ENCODE measurements around the gene CABLES2.
A peak's percentile ranks its signal among the peaks of the same experiment; 100 is the strongest.

The CABLES2 gene

DNA sequence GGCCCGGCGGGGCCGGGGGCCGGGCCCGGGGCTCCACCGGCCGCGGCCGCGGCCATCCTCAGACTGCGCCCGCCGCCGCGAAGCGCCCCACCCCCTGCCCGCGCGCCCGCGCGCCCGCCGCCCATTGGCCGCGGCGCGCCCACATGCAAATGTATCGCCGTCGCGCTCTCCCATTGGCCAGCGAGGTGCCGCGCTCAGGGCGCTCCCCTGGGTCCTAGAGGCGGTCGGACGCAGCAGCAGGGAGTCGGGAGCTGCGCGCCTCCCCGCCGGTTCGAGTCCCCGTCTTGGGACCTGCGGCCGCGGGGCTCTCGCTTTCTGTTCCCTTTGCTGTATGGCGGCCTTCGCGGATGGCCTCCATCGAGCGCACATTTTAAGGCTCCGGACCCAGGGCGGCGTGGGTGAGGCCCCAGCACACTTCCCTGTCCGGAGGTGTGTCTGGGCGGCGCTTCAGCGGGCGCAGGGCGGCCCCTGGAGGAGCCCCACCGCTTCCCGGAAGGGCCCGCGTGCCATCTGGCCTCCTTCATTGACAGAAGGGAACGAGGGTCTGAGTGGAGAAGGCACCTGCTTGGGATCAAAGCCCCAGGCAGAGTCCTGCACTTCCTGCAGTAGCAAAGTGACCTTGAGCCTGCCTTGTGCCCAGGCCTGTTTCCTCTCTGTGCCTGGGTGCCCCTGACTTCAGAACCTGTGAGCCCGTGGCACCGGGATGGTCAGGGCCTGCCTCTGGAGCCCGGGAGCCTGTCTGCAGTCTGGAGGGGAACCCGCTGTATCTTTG is at the start of gene CABLES2:
Gene CABLES2 (minus strand): TSS at position 65 of the 772 bp plus-strand sequence. CDS start 9 bp downstream, at position 56.
- peak; percentile 94 for DNase-seq

DNA sequence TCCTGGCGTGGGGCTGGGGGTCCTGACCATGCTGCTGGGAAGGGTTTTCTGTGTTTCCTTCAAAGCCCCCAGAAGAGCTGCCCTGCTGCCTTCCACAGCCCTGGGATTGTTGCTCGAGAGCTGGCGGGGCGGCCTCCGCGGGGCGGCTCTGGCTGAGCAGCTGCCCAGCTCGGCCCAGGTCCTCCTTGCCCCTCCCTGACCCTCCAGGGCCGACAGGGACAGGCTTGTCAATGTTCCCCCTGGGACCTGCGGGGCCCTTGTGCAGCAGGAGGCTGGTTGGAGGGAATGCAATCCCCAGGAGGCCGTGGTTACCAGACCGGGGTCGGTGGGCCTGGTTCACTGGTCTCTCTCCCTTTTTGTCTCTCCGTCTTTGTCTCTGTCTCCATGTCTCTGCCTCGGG is 48.8 kb upstream of the CABLES2 start:
- DNase-seq: no peak

DNA sequence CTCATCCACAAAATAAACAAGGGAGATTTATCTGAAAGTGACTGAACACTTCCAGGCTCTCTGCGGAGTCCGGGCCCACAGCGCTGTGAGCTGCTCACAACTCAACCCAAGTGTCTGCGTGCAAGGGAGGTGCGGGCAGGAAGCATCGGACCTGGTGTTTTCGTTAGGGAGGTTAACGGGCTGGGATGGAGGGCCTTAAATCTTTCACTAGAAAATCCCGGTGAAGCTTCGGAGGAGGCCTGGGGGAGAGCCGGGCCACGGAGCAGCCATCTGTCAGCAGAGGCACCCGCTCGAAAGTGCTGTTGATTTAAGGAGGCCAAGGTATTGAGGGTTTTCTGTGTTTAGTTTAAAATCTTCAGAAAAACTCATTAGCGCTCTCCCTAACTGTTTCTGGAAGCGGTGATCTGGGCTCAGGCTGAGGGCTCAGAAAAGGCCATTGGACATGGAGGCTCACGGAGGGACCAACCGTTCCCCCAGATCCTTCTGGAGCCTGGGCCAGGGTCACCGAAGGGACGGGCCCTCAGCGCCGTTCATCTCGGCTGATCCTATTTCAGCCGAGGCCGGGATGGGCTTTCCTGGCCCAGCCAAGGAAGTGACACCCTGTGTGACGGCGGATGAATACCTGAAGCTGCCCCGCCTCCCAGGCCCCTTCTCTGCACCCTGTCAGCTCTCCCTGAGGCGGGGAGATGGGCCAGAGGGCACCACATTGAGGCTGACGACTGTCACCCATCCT is 48.0 kb upstream of the CABLES2 start:
- no peak for DNase-seq

DNA sequence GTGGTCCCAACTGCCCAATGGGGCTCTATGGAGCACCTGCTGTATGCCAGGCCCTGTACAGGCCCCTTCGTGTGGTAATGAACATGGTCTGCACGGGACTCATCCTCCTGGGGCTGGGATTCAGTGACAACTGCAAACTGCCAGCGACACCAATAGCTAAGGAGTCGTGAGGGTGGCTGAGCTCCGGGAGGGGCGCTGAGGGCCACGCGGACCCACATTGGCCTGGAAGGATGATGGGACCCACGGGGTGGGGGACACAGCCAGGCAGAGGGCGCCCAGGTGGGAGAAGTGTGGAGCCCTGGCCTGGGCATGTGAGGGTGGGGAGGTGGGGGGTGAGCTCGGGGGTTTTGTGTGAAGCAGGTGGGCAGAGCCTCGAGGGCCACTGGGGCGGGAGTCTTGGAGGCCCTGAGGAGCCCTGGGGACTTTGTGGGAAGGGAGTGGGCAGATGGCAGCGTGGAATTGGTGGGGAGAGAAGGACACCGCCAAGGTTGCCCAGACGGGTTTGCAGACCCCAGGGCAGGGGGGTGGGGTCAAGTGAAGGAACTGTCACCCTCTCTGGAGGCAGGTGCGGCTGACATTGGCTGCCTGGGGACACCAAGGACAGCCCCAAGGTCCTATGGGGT is 46.2 kb upstream of the CABLES2 start:
- DNase-seq: no peak

DNA sequence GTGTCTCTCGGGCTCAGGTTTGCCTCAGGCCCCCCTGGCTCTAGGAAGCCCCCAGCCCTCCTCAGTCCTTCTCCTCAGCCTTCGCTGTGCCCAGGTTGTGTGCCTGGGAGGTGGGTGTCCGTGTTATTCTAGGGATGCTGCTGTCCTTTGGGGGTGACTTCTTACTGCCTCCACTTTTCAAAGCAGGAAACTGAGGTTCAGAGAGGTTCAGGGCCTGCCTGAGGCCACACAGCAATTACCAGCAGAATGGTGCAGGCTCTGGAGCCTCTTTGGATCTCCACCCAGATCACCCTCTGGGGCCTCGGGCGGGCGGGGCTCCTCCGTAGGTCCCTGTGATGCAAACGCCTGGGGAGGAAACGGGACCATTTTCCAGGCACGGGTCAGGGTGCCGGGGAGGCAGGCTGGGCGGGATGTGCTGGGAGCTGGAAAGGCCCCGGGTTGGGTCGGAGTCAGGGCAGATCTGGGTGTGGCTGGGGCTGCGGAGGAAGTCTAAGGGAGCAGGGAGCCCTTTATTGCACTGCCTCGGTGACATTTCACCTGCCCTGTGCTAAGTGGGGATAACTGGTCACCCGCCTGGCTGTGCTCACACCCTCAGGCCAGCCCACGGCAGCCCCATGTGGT is 45.5 kb upstream of the CABLES2 start:
- DNase-seq: no peak

GRCh38 chr20:62451970-62452369 is 44.9 kb upstream of the CABLES2 start:
- no peak for DNase-seq

DNA sequence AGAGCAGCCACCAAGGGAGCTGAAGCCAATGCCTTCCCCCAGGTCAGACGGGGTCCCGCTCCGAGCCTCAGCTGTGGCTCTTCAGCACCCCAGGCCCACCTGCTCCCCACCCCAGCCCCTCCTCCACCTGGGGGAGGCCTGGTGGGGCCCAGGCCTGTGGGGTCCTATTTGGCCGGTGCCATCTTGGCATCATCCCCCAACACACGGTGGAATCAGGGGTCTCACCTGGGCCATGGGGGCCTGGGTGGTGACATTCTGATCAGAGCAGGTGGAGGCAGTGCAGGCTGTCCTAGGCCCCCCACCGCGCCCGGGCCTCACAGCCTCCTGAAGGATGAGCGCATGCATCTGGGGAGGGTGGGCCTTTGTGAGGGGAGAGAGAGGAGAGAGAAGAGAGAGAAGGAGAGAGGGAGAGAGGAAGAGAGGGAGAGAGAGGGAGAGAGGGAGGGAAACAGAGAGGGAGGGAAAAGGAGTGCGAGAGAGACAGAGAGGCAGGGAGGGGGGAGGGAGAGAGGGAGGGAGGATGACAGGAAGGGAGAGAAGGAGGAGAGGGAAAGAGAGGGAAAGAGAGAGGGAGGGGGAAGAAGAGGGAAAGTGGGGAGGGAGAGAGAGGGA is 44.2 kb upstream of the CABLES2 start:
- no peak for DNase-seq

- DNase-seq: no peak
Observed at GRCh38 chr20:62449951-62450691, 43.0 kb upstream of the CABLES2 start.

- no peak for DNase-seq
Observed at GRCh38 chr20:62448788-62449187, 41.7 kb upstream of the CABLES2 start.

GRCh38 chr20:62448038-62448437 is 41.0 kb upstream of the CABLES2 start:
- DNase-seq: no peak

GRCh38 chr20:62446888-62447869 is 40.1 kb upstream of the CABLES2 start:
- no peak for DNase-seq

GRCh38 chr20:62446481-62446880 is 39.4 kb upstream of the CABLES2 start:
- no peak for DNase-seq

GRCh38 chr20:62445553-62446340 is 38.7 kb upstream of the CABLES2 start:
- DNase-seq: peak; percentile 20

DNA sequence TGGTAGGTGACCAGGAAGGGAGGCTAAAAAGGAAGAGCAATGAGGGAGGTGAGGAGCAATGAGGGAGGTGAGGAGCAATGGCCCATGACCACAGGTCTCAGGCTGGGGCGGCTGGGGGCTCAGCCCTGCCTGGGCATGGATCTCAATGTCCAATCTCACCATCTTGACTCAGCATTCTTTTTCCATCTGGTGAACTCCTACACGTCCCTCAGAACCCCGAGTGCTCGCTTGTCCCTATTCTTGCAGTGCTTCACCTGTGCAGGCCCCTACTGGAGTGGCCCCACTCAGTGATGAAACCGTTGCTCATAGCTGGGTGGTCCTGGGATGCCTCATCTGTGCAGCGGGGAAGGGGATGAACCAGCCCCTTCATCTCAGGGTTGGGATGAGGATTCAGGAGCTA is 37.2 kb upstream of the CABLES2 start:
- DNase-seq: no peak

GRCh38 chr20:62441987-62442539 is 35.0 kb upstream of the CABLES2 start:
- DNase-seq: no peak

- DNase-seq: no peak
Observed at GRCh38 chr20:62439218-62439617, 32.1 kb upstream of the CABLES2 start.

GRCh38 chr20:62437927-62438326 is 30.8 kb upstream of the CABLES2 start:
- peak; percentile 54 for DNase-seq

GRCh38 chr20:62437496-62437895 is 30.4 kb upstream of the CABLES2 start:
- DNase-seq: no peak

DNA sequence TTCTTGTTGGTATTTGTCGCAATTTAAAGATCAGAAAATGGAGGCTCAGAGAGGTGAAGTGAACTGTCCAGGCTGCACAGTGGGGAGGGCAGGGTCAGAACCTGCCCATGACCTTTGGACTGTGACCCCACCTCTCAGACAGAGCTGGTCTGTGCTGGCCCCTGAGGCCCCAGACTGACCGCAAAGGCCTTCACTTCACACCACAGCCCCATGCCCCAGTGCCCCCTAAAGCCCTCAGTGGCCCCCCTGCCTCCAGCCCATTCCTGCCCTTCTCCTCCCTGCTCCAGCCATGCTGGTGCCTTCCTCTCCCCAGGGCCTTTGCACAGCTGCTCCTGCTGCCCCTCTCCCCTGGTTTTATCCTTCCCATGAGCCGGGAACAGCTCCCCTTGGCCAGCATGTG is 29.6 kb upstream of the CABLES2 start:
- DNase-seq: no peak
